Parathyroid adenoma (tissue), 2 donors: ENCODE results near the gene CMPK2.

ENCODE experiments used
- H2AFZ ChIP-seq: fragments of 300-600 bp; sonication (generic); one replicate; pipeline ENCODE4 v1.7.0; 2017; ENCODE audit warnings: antibody characterized with exemption, mild to moderate bottlenecking
- H3K27ac ChIP-seq: fragments of 300-600 bp; sonication (generic); one replicate; pipeline ENCODE4 v1.7.0; 2017
- H3K27me3 ChIP-seq: fragments of 300-600 bp; sonication (generic); one replicate; pipeline ENCODE4 v1.7.0; 2017; ENCODE audit warnings: low read length; ENCODE audit not compliant: control insufficient read depth, insufficient read depth
- H3K36me3 ChIP-seq: fragments of 300-600 bp; sonication (generic); one replicate; pipeline ENCODE4 v1.7.0; 2017; ENCODE audit warnings: low read length; ENCODE audit not compliant: control insufficient read depth, insufficient read depth
- H3K4me1 ChIP-seq: fragments of 300-600 bp; sonication (generic); one replicate; pipeline ENCODE4 v1.7.0; 2017; ENCODE audit warnings: control low read depth
- H3K4me2 ChIP-seq: fragments of 300-600 bp; sonication (generic); one replicate; pipeline ENCODE4 v1.7.0; 2017; ENCODE audit warnings: low read length
- H3K4me3 ChIP-seq: fragments of 300-600 bp; sonication (generic); one replicate; pipeline ENCODE4 v1.7.0; 2017; ENCODE audit warnings: low read depth, low read length
- H3K79me2 ChIP-seq: fragments of 300-600 bp; sonication (generic); one replicate; pipeline ENCODE4 v1.7.0; 2017; ENCODE audit warnings: control low read depth
- H3K9ac ChIP-seq: fragments of 300-600 bp; sonication (generic); one replicate; pipeline ENCODE4 v1.7.0; 2017; ENCODE audit warnings: mild to moderate bottlenecking
- H3K9me3 ChIP-seq: fragments of 300-600 bp; sonication (generic); one replicate; pipeline ENCODE4 v1.7.0; 2017; ENCODE audit warnings: low read length; ENCODE audit not compliant: control insufficient read depth
- CTCF ChIP-seq: fragments of 300-600 bp; sonication (generic); IDR thresholded peaks from one replicate; pipeline ENCODE4 v1.7.0; 2017; ENCODE audit warnings: antibody characterized with exemption, mild to moderate bottlenecking
- donor health status: primary hyperparathyroidism.

Gene CMPK2

GRCh38 chr2:6887751-6888192, 22.1 kb upstream of the CMPK2 start:
- no peak for TF ChIP-seq CTCF
- Histone ChIP-seq H3K79me2 (no peaks in the 10 kb centered on the region), H3K27ac (no peak overlapping the region), H3K4me2 (no peak overlapping the region), H3K36me3 (no peaks in the 10 kb centered on the region), H3K9me3 (no peaks in the 10 kb centered on the region), H2AFZ (no peak overlapping the region), H3K9ac (no peak overlapping the region), H3K4me3 (no peak overlapping the region), H3K4me1 (peaks cover 3% of the 10 kb centered on the region), H3K27me3 (no peaks in the 10 kb centered on the region)

- no peak overlapping the region for H3K4me3 ChIP-seq
- no peaks in the 10 kb centered on the region for H3K27me3 ChIP-seq
- no peak for TF ChIP-seq CTCF
Measured at GRCh38 chr2:6885968-6886367, 20.3 kb upstream of the CMPK2 start.

GRCh38 chr2:6885551-6885950, 19.8 kb upstream of the CMPK2 start:
- H3K4me2 ChIP-seq: no peak overlapping the region
- H3K27ac ChIP-seq: no peak overlapping the region
- H3K79me2 ChIP-seq: no peaks in the 10 kb centered on the region
- no peaks in the 10 kb centered on the region for H3K27me3 ChIP-seq
- H2AFZ ChIP-seq: no peak overlapping the region
- no peaks in the 10 kb centered on the region for H3K36me3 ChIP-seq
- no peak overlapping the region for H3K9ac ChIP-seq
- H3K4me1 ChIP-seq: peaks cover 3% of the 10 kb centered on the region
- H3K9me3 ChIP-seq: no peaks in the 10 kb centered on the region
- no peak for TF ChIP-seq CTCF
- H3K4me3 ChIP-seq: no peak overlapping the region

More at GRCh38 chr2:6885968-6886367, 20.3 kb upstream of the CMPK2 start:
- Histone ChIP-seq H3K9me3 (no peaks in the 10 kb centered on the region), H2AFZ (no peak overlapping the region), H3K79me2 (no peaks in the 10 kb centered on the region), H3K9ac (no peak overlapping the region), H3K4me2 (no peak overlapping the region), H3K27ac (no peak overlapping the region), H3K4me1 (peaks cover 3% of the 10 kb centered on the region), H3K36me3 (no peaks in the 10 kb centered on the region)

GRCh38 chr2:6883448-6884122, 17.9 kb upstream of the CMPK2 start:
- peaks cover 3% of the 10 kb centered on the region for H3K4me1 ChIP-seq
- no peak for TF ChIP-seq CTCF
- no peaks in the 10 kb centered on the region for H3K79me2 ChIP-seq
- H3K4me3 ChIP-seq: no peak overlapping the region
- H3K27ac ChIP-seq: no peak overlapping the region
- H3K4me2 ChIP-seq: peak overlapping the region; percentile 10
- H3K27me3 ChIP-seq: no peaks in the 10 kb centered on the region
- H3K9ac ChIP-seq: no peak overlapping the region
- no peaks in the 10 kb centered on the region for H3K36me3 ChIP-seq
- no peaks in the 10 kb centered on the region for H3K9me3 ChIP-seq
- H2AFZ ChIP-seq: peak overlapping the region; percentile 38

GRCh38 chr2:6881516-6881915, 15.8 kb upstream of the CMPK2 start:
- no peaks in the 10 kb centered on the region for H3K79me2 ChIP-seq
- H3K36me3 ChIP-seq: no peaks in the 10 kb centered on the region
- H3K27ac ChIP-seq: no peak overlapping the region
- H3K4me2 ChIP-seq: no peak overlapping the region
- no peak overlapping the region for H3K4me3 ChIP-seq
- H3K4me1 ChIP-seq: peaks cover 7% of the 10 kb centered on the region
- no peak overlapping the region for H3K9ac ChIP-seq
- H3K27me3 ChIP-seq: no peaks in the 10 kb centered on the region
- no peak overlapping the region for H2AFZ ChIP-seq
- no peaks in the 10 kb centered on the region for H3K9me3 ChIP-seq
- TF ChIP-seq CTCF: no peak
